Measurements from ENCODE around the gene NT5DC2.

DNA sequence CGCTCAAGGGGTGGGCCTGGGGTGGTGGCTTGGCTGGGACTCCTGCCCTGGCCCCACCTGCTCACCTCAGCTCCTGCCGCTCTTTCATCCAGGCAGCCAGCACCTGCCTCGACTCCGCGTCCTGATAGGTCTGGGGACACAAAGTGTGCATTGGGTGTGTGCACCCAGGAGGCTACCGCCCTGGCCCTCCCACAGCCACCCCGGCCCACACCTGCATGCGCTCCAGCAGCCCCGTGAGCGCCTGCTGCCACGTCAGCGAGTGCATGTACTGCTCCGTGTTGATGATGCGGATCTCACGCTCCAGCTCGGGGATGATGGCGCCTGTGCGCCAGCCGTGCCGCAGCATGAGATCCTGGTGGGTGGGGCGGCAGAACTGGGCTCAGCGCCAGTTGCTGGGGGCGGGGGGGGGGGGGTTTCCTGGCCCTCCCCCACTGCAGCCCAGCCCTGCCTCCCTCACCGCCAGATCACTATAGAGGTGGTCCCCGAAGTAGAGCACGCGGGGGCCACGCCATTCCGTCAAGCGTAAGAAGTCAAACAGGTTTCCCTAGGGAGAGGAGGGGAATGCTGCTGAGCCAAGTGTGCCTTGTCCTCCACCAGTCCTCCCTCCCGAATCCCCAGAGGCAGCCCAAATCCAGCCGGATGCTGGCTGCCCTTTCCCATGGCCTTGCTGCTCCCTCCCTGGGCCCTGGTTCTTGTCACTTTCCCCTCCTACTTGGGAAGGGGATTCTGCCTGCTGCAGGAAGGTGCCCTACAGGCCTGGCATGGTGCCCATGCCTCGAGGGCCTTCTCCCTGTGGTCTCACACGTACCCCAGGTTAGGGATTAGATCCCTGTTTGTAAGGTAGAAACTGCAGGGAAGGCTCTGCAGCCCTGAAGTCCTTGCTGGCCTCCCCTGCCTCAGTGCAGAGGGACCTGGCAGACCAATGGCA, 8.6 kb downstream of the NT5DC2 start:
- TF ChIP-seq CTCF (IDR thresholded peaks at IDR 0.05) (no peak), POLR2A (IDR thresholded peaks at IDR 0.05) (no peak)

Data from testis (tissue), 2 donors.